ENCODE measurements around the gene SMIM13.

DNA sequence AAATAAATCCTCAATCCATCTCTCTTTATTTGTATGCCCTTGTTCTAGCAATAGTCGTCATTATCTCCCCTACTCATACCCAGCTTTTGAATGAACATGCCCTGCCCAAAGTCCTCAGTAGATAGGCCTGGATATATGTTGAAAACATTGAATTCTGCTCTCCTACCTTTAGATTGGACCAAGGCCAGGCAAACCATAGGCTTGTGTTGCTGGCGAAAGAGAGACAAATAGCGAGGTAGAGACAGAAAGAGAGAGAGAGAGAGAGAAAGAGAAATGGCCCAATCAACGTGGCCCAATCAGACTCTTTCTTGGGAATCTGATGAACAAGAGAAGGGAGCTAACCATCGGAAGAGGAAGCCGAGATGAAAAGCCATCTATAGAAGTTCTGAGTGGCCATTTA lies 93.7 kb downstream of the SMIM13 start:
- TF ChIP-seq MXI1 (IDR thresholded peaks at IDR 0.05; ENCODE audit: borderline replicate concordance, low read depth, low read length) (no peak), POLR2A (IDR thresholded peaks at IDR 0.05; ENCODE audit: low read depth, low read length) (no peak), MAZ (IDR thresholded peaks at IDR 0.05; ENCODE audit: borderline replicate concordance, low read depth, low read length) (no peak), BHLHE40 (IDR thresholded peaks at IDR 0.05; ENCODE audit: low read depth, low read length) (no peak), CEBPB (IDR thresholded peaks at IDR 0.05; ENCODE audit: low read depth, low read length) (no peak), SMC3 (IDR thresholded peaks at IDR 0.05; ENCODE audit: low read depth, low read length) (no peak), RAD21 (IDR thresholded peaks at IDR 0.05; ENCODE audit: low read length) (no peak)
- TF ChIP-seq, protein P1, sequence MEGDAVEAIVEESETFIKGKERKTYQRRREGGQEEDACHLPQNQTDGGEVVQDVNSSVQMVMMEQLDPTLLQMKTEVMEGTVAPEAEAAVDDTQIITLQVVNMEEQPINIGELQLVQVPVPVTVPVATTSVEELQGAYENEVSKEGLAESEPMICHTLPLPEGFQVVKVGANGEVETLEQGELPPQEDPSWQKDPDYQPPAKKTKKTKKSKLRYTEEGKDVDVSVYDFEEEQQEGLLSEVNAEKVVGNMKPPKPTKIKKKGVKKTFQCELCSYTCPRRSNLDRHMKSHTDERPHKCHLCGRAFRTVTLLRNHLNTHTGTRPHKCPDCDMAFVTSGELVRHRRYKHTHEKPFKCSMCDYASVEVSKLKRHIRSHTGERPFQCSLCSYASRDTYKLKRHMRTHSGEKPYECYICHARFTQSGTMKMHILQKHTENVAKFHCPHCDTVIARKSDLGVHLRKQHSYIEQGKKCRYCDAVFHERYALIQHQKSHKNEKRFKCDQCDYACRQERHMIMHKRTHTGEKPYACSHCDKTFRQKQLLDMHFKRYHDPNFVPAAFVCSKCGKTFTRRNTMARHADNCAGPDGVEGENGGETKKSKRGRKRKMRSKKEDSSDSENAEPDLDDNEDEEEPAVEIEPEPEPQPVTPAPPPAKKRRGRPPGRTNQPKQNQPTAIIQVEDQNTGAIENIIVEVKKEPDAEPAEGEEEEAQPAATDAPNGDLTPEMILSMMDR (conservative IDR thresholded peaks at IDR 0.05; ENCODE audit: low read depth, low read length): no peak
- TF ChIP-seq, protein P2, sequence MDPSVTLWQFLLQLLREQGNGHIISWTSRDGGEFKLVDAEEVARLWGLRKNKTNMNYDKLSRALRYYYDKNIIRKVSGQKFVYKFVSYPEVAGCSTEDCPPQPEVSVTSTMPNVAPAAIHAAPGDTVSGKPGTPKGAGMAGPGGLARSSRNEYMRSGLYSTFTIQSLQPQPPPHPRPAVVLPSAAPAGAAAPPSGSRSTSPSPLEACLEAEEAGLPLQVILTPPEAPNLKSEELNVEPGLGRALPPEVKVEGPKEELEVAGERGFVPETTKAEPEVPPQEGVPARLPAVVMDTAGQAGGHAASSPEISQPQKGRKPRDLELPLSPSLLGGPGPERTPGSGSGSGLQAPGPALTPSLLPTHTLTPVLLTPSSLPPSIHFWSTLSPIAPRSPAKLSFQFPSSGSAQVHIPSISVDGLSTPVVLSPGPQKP (IDR thresholded peaks at IDR 0.05; ENCODE audit: borderline replicate concordance, low read depth, low read length): no peak
